CD4-positive, alpha-beta T cell treated with Interferon alpha-2 for 1 hour (primary cell): ENCODE results near the gene CHST11.
"Not testable (repeated sequence)": the region's sequence is repeated elsewhere in the genome, so short reads cannot be mapped to it uniquely, and the experiment has no call there.

Source experiments
- DNase-seq, 2 donors: peaks; one replicate each; pipeline ENCODE4 v3.0.0-alpha.2; 2020 to 2022

CHST11 gene

DNA sequence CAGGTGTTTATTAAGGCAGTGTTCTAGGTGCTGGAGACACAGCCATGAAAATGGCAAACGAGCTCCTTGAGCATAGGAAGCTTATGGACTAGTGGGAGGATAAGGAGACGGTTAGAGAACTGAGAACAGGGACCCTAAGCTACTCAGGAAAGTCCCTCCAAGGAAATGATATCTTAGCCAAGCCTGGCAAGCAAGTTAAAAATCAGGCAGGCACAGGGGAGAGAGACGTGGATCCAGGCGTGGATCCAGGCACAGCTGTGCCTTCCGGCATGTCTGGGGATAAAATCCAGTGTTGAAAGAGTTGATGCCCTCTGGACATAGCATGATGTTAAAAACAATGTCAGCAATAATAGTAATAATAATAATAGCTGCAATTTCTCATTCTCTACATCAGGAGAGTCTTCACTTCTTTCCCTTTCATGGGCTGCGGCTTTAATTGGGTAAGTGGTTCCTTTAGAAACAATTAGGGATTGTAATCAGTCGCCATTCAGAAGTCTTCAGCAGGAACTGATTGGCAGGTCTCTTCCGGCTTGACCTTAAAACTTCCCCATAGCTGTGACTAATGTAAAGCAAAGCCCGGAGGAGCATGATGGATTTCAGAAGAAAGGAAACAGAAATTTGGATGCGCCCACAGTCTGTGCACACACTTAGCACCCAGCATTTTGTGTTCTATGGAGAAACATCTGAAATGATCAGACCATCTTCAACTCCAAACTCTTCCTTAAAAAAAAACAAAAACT lies 271.1 kb downstream of the CHST11 start:
- peak in 1 of 2 donors; percentile 15 for DNase-seq

GRCh38 chr12:104729091-104729490 lies 272.3 kb downstream of the CHST11 start:
- no peak for DNase-seq

DNA sequence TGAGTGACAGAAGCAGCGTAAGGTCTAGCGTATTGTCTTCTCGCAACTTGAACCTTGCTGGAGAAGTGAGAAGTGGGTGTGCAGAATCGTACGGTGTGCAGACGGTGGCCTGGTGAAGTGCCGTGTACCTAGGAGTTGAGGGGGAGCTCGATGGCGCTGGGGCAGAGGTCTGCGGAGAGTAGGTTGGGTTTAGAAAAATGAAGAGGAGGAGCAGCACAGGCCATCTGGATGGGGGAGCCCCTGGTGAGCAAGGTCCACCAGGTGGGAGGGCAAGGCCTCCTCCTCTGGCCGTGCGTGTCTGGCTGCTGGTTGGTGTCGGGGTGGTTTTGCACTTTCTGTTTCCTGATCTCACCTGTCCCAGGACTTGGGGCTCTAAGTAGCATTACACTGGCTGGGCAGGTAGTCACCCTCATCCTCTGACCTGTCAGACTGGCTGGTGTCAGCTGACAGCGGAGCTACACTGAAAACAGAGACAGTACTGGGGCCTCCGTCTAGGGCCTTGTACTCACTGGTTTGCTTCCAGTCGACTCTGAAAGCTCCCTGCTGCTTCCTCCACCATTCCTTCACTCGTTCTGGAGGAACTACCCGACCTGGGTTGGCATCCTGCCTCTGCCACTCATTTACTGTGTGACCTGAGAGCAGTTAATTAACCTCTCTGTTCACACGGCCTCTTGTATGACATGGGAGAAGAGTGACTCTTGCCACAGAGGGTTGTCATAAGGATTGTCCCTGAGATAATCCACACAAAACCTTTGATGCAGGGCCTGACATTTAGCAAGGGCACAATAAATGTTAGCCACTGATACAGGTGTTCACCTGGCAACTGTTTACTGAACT lies 273.1 kb downstream of the CHST11 start:
- DNase-seq, result no peak

DNA sequence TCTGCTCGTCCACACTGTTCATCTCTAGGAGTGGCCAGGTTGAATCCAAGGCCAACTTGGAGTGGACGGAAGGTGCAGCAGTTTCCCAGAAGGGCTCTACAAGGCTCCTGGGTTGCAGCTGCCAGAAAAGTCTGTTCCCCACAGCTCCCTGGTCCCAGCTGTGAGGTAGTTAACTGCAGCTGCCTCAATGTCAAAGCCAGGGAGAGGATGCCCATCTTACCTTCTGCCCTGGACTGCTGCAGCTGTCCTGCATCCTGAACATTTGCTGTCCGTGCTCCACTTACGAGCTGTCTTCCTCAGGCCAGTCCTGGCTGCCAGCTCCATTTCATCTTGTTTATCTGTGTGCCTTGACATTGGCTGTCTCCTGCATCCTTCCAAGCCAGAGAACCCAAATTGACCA lies 274.0 kb downstream of the CHST11 start:
- DNase-seq, result no peak

GRCh38 chr12:104733717-104734175 lies 277.0 kb downstream of the CHST11 start:
- peak in 1 of 2 donors; percentile 20 for DNase-seq

DNA sequence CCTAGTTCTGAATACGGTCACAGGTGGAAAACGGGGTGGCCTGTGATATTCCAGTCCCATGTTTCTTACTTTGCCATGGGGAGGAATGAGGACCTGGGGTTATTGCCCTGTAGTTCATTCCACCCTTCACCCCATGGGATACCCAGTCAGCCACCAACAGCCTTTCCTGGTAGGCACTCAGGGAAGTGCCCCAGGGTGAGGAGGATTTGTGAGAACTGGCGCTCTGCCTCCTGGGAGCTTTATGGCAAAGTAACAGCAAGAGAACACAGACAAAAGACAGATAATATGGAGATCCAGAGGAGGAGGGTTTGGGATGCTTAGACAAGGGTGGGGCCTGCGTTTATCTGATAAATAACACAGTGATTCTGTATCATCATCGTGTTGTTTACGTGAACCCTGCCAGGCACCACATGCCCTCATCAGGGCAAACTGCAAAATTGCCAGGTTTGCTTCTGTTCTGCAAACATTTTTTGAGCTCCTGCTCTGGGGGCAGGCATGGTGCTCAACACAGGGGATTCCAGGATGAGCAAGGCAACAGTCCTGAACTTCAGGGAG lies 277.9 kb downstream of the CHST11 start:
- no peak for DNase-seq

DNA sequence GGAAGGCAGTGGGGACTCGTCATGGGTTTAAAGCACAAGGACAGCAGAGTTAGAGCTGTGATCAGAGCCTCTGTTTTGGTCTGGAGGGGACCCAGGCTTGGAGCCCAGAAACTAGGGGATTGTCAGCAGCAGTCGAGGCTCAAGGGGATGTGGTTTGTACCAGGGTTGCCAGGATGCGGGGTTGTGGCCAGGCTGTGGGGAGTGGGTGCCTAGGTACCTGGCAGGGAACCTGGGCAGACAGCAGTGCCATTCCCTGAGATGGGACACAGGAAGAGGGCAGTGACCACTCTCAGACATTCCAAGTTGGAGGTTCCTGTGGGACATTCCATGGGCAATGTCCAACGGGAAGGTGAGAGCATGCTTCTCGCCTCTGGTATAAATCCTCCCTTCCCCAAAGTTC lies 279.1 kb downstream of the CHST11 start:
- no peak for DNase-seq

DNA sequence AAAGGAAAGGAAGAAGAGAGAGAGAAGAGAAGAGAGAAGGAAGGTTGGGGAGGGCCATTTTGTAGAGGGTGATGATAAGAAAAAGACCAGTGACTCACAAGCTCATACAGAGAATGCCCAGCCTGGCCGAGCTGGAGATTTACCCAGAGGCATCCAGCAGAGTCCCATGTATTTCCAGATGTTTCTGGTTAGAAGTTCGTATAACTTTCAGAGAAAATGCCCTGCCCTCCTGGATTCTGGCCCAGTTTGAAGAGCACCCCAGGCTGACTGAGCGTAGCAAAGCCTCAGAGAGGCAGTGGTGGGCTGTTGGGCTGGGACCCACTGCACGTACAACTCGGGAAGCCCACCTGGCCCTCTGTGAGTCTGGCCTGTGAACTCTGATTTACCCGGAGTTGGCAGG lies 279.6 kb downstream of the CHST11 start:
- no peak for DNase-seq

DNA sequence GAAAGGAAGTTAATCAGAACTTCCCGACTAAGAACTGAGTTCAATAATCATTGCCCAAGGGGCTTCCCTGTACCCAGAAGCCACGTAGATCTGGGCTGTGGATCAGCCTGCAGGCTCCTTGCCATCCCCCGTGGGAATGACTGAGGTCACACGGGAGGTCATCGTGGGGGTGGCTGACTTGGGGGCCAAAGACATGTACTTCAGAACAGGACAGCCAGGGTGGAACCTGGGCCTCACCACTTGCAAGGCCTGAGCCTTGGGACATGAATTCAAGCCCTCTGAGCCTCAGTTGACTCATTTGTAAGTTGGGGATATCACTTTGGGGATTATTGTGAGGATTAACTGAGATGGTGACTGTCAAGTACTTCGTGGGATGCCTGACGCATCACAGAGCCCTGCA lies 280.4 kb downstream of the CHST11 start:
- DNase-seq, result no peak

DNA sequence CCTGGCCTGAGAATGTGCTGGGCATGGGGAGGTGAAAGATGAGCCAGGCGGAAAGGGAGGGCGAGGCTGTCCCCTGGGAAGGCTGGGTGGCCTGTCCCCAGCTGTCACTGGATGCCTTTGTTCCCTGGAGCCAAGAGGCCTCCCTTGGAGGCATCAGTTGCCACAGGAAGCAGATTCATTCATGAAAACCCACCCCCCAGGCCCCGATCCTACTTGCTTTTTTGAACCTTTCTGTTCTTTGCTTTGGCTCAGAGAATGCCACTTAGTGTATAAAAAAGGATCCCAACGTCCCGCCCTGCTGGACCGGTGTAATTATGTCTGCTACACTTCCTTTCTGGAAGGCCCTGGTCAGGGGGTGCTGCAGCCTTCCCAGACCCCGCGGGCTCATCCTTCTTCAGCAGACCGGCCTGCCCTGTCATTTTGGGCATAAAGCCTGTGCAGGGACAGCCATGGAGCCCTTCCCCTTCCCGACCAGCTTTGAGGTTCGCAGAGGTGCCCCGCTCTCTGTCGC lies 281.1 kb downstream of the CHST11 start:
- no peak for DNase-seq

- no peak for DNase-seq
Observed at GRCh38 chr12:104738331-104738730, 281.6 kb downstream of the CHST11 start.

DNA sequence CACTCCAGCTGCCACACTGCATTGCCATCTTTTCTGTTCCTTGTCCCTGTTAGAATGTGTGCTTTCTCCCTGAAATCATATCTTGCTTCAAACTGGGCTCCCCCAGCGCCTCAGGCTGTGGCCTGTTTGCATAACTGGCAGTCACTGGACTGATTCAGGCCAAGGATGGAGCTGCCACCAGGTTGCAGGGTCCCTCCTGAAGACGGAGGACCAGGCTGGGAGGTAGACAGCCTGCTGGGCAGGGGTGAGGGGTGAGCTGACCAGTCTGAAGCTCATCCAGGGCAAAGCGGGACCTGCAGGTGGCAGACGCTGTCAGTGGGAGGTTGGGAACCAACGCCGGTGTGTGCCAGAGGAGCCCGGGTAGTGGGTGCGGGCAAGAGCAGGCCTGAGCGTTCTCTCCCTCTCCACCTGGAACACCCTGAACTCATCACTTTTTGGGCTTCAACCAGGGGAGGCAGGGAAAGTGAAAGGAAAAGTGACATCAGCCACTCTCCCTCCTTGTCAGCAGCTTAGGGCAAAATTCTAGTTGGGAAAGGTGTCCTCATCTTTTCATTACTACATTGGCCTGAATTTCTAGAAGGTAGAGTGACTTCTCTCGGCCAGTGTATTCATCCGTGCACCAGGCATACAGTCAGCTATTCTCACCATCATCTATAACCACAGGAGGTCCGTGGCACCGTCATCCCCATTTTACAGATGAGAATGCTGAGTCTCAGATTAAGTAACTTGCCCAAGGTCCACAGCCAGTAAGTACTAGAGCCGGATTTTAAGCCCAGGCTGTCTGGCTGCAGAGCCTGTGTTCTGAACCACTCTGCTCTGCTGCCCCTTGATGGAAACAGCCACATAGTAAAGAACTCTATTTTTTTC lies 282.3 kb downstream of the CHST11 start:
- DNase-seq, result no peak

- DNase-seq, result peak; percentile 39 to 44
Observed at GRCh38 chr12:104740668-104741067, 283.9 kb downstream of the CHST11 start.

GRCh38 chr12:104741077-104741476 lies 284.3 kb downstream of the CHST11 start:
- no peak for DNase-seq

DNA sequence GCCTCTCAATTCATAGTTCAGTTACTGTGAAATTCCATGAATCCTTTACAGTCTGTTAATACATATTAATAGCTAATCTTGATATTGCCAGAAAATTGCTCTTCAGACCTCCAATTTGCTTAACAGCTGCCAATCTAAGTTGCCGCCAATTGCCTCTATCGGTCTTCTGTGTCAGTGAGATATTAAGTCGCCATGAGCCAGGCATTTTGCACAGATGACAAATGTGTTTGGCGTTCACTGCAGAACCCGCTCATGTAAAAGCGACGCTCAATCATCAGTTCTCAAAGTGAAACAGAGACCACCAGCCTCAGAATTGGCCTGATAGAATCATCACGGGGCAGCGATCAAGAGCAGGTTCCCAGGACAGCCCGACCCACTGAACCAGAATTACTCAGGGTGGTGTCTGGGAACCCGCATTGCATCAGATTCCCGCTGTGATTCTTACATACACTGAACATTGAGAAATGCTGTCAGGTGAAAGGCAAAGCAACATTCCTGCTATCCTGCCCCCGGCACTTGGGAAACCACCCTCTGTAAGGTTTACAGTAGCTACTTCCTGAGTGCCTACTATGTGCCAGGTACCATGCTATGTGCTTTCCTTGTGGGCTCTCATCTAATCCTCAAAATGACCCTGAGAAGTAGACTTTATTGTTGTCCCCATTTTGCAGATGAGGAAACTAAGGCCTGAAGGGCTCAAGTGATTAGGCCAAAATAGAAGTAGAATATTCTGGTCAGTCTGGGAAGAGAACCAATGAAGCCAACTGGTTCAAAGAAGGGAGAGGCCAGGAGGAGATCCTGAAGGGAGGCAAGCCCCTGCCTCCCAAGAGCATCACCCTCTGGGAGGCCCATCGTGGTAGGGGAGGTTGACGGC lies 285.0 kb downstream of the CHST11 start:
- DNase-seq, result no peak

DNA sequence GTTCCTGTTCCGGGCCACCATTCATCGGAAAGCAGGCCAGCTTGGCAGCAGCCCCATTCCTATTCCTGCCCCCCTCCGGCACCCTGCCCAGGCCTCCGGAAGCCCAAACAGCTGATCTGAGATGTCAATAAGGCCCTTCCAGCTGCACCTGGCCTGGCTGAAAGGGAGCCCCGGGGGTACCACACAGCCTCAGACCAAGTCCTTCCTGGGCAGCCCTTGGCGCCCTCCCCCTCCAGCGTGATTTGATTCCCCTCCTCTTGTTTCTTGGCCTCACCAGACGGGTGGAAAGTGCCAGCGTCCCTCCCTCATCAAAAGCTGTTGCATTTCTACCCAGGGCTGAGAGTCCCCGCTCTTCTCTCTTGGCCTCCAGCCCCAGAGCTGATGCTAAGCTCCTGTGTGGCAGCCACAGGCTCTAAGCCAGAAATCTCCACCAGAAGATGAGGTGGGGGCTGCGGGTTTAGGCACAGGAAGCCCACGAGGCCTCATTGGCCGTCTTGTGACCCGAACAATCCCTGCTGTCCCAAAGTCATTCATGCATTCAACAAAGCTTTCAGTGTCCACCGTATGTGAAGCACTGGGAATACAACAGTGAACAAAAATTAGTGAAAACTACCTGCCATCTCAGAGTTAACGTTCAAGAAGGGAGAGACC lies 285.9 kb downstream of the CHST11 start:
- DNase-seq, result no peak

DNA sequence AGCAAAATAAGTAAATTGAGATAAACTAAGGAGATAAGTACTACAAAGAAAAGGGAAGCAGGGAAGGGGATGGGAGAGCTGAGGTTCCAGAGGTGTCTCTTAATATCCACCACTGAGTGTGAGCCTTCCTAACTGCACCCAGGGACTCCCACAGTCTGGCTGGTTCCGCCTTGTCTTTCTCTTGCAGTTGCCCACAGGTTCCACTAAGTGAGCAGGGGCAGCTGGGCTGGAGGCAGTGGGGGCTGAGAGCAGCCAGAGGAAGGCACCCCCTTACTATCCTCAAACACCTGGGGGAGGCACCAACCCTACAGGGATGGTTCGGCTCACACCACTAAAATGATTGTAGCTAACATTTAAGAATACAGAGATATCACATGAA lies 286.4 kb downstream of the CHST11 start:
- DNase-seq, result no peak

GRCh38 chr12:104743753-104744548 lies 287.2 kb downstream of the CHST11 start:
- DNase-seq, result not testable (repeated sequence)

- no peak for DNase-seq
Observed at GRCh38 chr12:104746467-104747088, 289.8 kb downstream of the CHST11 start.

- no peak for DNase-seq
Observed at GRCh38 chr12:104747330-104747729, 290.6 kb downstream of the CHST11 start.
